Neural crest cell (in vitro differentiated cells): ENCODE results near the gene TMF1. TPM values are rescaled to one million over a fixed set of nuclear protein-coding genes. Genes with fewer than 3 reads are reported as not detected.
A peak's percentile ranks its signal among the peaks of the same experiment; 100 is the strongest.

Source experiments
- DNase-seq: peaks from one replicate; pipeline ENCODE4 v3.0.0; 2021; ENCODE audit warnings: low read depth, mixed read lengths, low spot score
- H3K27ac Mint-ChIP-seq: one replicate; pipeline ENCODE4 v1.8.0; 2021; ENCODE audit warnings: mild to moderate bottlenecking, mixed read lengths; ENCODE audit not compliant: unreplicated experiment
- H3K27me3 Mint-ChIP-seq: 2 replicates; pipeline ENCODE4 v1.8.0; 2021; ENCODE audit warnings: low read depth, mild to moderate bottlenecking, mixed read lengths
- H3K36me3 Mint-ChIP-seq: 2 replicates; pipeline ENCODE4 v1.8.0; 2021; ENCODE audit warnings: low read depth, mild to moderate bottlenecking, mixed read lengths
- H3K4me1 Mint-ChIP-seq: 2 replicates; pipeline ENCODE4 v1.8.0; 2021; ENCODE audit warnings: mixed read lengths
- H3K4me3 Mint-ChIP-seq: one replicate; pipeline ENCODE4 v1.8.0; 2021; ENCODE audit warnings: mild to moderate bottlenecking, mixed read lengths
- H3K9me3 Mint-ChIP-seq: 2 replicates; pipeline ENCODE4 v1.8.0; 2021; ENCODE audit warnings: mixed read lengths
- CTCF ChIP-seq: fragments of 200-600 bp; sonication (generic); conservative IDR thresholded peaks from 2 replicates; pipeline ENCODE4 v1.5.0; 2021; ENCODE audit warnings: antibody characterized with exemption, mild to moderate bottlenecking
- total RNA-seq: library from RNA; stranded (reverse); gene quantifications from 2 replicates; pipeline ENCODE4 v1.2.1, GENCODE V29; 2021

TMF1 gene
- total RNA-seq, 1 donor from 2014 or later = 18.5 TPM

- H3K9me3 Mint-ChIP-seq = no peaks in the 10 kb centered on the region
- no peak for DNase-seq
- H3K36me3 Mint-ChIP-seq = no peaks in the 10 kb centered on the region
- TF ChIP-seq CTCF = no peak
- H3K27me3 Mint-ChIP-seq = no peaks in the 10 kb centered on the region
- peak overlapping the region; percentile 31 for H3K4me3 Mint-ChIP-seq
- H3K4me1 Mint-ChIP-seq = peaks cover 64% of the 10 kb centered on the region
- H3K27ac Mint-ChIP-seq = no peak overlapping the region
These were observed 35.9 kb upstream of the TMF1 start for GRCh38 chr3:69088063-69088462.

DNA sequence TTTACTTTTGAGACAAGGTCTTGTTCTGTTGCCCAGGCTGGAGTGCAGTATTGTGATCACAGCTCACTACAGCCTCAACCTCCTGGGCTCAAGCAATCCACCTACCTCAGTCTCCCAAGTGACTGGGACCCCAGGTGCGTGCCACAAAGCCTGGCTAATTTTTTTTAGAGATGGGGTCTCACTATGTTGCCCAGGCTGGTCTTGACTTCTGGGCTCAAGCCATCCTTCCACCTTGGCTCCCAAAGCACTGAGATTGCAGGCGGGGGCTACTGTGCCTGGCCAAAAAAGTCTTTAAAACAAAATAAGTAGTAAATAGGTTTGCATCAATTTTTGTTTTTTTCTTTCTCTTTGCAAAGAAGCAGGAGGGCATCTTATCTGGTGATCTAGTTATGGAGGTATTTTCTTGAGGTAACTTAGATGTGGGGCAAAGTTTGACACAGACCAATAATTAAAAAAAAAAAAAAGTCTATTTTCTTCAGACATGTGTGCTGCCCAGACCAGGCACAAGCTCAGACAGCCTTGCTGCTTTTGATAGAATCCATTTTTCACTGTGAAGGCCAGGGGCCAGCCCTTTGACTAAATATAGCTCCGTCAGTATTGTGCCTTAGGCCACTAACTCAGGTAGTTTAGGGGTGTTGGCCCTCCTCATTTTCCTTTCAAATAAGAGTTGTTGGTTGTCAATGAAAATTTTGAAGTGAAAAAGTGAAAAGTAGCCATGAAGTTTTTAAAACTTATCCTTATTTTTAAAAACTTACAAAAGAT, 35.1 kb upstream of the TMF1 start:
- no peaks in the 10 kb centered on the region for H3K36me3 Mint-ChIP-seq
- peak overlapping the region; percentile 58 for H3K4me3 Mint-ChIP-seq
- H3K4me1 Mint-ChIP-seq = peaks cover 65% of the 10 kb centered on the region
- no peaks in the 10 kb centered on the region for H3K9me3 Mint-ChIP-seq
- no peak for DNase-seq
- H3K27ac Mint-ChIP-seq = no peak overlapping the region
- no peaks in the 10 kb centered on the region for H3K27me3 Mint-ChIP-seq
- TF ChIP-seq CTCF = no peak

GRCh38 chr3:69085833-69086722, 33.9 kb upstream of the TMF1 start:
- Mint-ChIP-seq H3K4me3 (peak overlapping the region; percentile 94), H3K9me3 (no peaks in the 10 kb centered on the region), H3K4me1 (peaks cover 66% of the 10 kb centered on the region), H3K27me3 (no peaks in the 10 kb centered on the region), H3K27ac (peak overlapping the region; percentile 73), H3K36me3 (no peaks in the 10 kb centered on the region)
- no peak for DNase-seq
- TF ChIP-seq CTCF = no peak

DNA sequence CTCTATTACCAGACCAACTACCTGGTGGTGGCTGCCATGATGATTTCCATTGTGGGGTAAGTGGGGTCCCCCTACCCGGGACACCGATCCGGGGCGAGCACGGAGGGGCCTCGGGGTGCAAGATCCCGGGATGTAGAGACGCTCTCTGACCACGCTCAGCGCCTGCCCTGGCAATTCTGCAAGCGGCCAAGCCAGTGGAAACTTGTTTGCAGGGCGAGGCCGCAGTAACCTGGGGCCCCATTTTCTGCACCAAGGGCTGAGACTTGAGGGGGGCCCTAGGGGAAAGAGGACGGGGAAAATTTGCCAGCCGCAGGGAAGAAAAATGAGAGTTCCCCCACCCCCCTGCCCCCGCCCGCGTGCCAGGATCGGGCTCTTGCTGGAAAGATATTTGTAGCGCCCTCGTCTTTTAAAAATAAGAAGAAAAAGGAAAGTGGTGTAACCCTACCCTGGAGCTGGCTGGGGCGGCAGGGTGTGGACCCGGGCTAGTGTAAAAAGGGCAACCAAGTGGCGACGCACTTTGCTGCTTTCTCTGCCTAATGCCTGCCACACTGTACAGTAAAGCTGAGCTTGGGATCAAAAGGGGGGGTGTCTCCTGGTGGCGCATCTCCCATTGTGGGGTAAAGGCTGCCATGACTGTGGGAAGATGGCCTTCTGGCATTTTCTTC, 33.2 kb upstream of the TMF1 start:
- DNase-seq = no peak
- peak overlapping the region; percentile 94 for H3K4me3 Mint-ChIP-seq
- peaks cover 68% of the 10 kb centered on the region for H3K4me1 Mint-ChIP-seq
- TF ChIP-seq CTCF = no peak
- no peaks in the 10 kb centered on the region for H3K27me3 Mint-ChIP-seq
- H3K27ac Mint-ChIP-seq = peak overlapping the region; percentile 73
- no peaks in the 10 kb centered on the region for H3K36me3 Mint-ChIP-seq
- no peaks in the 10 kb centered on the region for H3K9me3 Mint-ChIP-seq

DNA sequence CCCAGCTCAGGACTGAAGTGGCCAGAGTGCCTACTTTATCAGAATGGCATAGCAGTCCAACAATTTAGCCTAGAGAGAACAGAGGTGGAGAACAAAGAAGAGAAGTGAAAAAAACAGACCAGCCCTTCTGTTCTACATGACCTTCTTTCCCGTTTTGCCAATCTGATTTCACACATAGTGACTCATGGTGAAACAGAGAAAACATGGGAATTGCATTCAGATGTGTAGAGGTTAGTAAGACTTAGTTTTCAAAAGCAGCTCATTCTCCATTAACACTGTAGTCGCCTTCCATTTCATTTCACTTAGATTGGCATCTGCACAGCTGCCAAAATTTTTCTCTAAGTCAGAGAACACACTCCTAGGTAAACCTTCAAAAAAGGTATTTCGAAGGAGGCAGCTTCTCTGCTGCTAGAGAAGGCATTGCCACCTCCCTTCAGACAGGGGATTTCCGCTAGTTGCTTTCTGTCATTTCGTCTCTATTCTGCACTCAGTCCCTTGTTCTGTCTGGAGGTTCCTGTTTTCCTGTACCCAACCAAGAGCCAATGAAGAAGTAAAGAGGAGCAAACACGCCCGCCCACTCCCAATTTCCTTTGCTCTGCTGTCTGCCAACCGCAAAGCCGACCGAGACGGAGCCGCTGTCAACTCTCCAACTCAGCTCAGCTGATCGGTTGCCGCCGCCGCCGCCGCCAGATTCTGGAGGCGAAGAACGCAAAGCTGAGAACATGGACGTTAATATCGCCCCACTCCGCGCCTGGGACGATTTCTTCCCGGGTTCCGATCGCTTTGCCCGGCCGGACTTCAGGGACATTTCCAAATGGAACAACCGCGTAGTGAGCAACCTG, 32.4 kb upstream of the TMF1 start, which contains the start of gene ARL6IP5:
ARL6IP5 (plus strand) TSS at position 612 of the 842 bp plus-strand sequence; CDS start at position 723, 111 bp downstream.
- Mint-ChIP-seq H3K27me3 (no peaks in the 10 kb centered on the region), H3K36me3 (no peaks in the 10 kb centered on the region), H3K9me3 (no peaks in the 10 kb centered on the region), H3K4me1 (peaks cover 62% of the 10 kb centered on the region), H3K4me3 (peak within 1 kb of the TSS; percentile 94), H3K27ac (peak within 1 kb of the TSS; percentile 91)
- DNase-seq = peak; percentile 76
- no peak for TF ChIP-seq CTCF
